ENCODE measurements around the gene HNRNPF.

The HNRNPF gene

DNA sequence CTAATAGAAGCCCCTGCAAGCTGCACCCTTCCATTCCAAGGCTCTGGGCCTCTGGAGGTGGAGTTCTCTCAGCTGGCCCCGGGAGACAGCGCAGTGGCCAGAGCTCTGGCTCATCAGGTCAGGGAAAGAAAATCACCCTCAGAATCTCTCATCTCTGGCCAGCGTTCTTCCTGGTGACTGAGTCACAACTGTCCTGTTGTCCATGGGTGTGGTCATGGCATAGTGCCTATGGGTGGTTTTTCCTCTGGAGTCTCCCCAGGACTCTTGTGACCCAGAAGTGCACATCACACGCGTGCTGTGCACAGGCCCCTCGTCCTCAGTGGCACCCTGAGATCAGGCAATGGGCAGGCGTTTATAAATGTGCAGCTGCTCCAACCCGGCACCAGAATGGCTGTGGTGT, 64.9 kb downstream of the HNRNPF start:
- DNase-seq: no peak

GRCh38 chr10:43343126-43343525, 65.9 kb downstream of the HNRNPF start:
- no peak for DNase-seq

- no peak for DNase-seq
Observed at GRCh38 chr10:43342279-43343125, 66.5 kb downstream of the HNRNPF start.

- DNase-seq: no peak
Observed at GRCh38 chr10:43341450-43341849, 67.5 kb downstream of the HNRNPF start.

GRCh38 chr10:43340619-43341018, 68.4 kb downstream of the HNRNPF start:
- DNase-seq: no peak

GRCh38 chr10:43340101-43340500, 68.9 kb downstream of the HNRNPF start:
- DNase-seq: no peak

DNA sequence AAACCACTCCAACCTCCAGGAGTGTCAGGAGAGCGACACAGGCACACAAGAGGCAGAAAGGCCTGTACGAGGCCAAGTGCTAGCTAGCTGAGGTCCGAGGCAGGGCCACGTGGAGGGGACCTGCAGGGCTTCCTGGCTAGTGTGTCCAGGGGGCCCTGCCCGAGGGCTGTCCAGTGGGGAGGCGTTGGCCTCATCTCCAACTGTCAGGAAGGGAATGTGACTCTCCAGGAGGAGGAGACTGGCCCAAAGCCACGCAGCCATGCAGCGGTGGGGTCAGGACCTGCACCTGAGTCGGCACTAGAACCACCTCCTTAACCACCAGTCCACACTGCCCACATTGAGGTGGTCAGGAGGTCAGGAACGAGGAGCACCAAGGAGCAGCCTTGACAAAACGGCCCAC, 69.8 kb downstream of the HNRNPF start:
- no peak for DNase-seq

DNA sequence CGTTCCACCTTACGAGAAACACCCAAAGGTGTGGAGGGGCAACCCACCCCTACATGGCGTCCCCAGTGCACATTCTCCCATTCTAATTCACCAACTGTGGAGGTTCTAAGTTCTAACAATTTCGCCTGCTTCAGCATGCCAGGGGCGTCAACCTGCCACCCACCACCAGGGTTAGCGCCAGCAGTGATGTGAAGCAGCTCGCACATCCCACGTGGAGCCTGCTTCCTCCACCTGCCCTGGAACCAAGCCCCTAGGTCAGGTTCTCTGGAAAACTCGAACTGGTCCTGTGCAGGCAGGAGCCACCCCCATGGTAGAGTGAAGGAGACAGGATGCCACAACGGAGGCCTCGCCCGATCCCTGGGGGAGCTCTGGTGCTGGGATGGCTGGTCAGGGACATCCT, 70.9 kb downstream of the HNRNPF start:
- no peak for DNase-seq

- DNase-seq: peak; percentile 41
Observed at GRCh38 chr10:43337536-43337935, 71.5 kb downstream of the HNRNPF start.

DNA sequence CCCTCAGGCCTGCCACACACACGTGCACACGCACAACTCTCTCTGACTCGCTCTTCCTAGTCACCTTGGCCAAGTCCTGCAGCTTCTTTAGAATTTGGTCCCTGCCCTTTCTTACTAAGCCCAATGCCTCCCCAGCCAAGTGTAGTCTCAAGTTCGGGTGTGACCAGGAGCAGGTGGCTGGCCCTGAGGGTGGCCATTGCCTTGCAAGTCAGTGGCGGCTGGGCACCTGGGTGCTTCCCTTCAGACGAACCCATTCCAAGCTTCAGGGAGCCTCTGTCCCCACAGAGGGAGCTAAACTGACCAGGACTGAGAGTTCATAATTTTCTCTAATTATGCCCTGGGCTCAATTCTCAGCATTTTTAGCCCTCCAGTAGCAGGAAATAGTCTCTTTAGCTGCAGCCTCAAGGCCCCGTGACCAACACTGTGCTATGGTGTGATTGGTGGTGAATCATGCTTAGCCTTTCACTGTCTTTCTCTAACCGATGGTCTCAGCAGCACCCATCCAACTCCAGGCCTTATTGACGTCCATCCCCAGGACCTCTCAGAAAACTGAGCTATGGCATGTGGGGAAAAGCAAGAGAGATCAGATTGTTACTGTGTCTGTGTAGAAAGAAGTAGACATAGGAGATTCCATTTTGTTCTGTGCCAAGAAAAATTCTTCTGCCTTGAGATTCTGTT, 72.2 kb downstream of the HNRNPF start:
- DNase-seq: peak; percentile 37

DNA sequence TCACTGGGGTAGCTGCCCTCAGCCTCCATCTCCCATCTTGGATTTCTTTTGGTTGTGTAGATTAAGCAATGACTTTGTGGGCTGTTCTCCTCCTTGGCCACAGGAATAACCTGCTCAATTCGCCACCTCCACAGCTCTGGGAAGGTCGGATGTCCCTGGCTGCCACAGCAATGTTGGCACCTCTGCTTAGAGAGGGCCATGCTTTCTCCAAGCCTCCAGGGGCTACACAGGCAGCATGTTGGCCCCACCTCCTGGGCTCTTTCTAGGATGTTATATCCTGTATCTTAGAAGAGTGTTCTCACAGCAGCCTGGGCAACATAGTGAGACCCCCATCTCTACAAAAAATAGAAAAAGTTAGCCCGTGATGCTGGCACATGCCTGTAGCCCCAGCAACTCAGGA, 72.9 kb downstream of the HNRNPF start:
- DNase-seq: no peak
